GM08714 (cell line): ENCODE measurements around the gene TMEM181.
"Not testable (repeated sequence)": the region's sequence is repeated elsewhere in the genome, so short reads cannot be mapped to it uniquely, and the experiment has no call there.

ENCODE experiments used
- H3K4me3 ChIP-seq: fragments of 200-500 bp; sonication (Bioruptor generic); 2 replicates; pipeline ENCODE4 v1.5.1; 2014; ENCODE audit warnings: mild to moderate bottlenecking, low read length, inconsistent platforms
- ZNF274 ChIP-seq: IDR thresholded peaks from 2 replicates; pipeline ENCODE4 v1.6.1; 2012; ENCODE audit warnings: mild to moderate bottlenecking, low read depth, low read length

The TMEM181 gene

GRCh38 chr6:158663625-158664165 is 103.8 kb downstream of the TMEM181 start:
- H3K4me3 ChIP-seq, result no peak overlapping the region
- no peak for TF ChIP-seq ZNF274

- H3K4me3 ChIP-seq, result no peak overlapping the region
- TF ChIP-seq ZNF274, result no peak
Observed at GRCh38 chr6:158665332-158665731, 105.4 kb downstream of the TMEM181 start.

DNA sequence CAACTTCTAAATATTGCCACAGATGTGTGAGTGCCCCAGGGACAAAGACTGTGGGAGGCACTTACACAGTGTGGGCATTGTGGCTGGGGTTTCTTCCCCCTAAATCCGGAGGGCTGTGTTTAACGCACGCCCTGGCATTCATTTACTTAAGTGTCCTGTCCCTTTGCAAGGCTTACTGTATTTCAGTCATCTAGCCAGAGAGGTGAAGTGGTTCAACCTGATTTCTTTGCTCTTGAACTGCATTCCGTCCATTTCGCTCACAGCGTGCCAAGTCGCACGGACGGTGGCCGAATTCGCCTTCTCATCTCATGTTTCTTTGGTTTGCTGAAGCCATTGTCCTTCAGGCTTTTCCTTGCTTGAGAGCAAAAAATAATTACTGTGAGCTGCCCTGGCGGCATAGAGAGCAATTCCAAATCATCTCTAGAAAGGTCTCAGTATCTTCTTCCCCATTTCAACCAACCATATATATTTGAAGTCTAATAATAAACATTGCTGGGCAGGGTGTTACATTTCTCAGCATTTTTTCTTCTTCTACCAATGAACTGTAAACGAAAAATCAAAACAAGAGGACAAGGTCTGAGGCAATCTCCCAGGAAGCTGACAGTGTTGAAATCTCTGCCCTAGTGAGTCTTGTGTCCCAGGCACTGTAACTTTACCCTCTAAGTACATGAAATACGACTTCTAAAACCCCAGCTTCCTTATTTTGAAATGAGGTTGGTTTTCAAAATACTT is 106.9 kb downstream of the TMEM181 start:
- no peak overlapping the region for H3K4me3 ChIP-seq

DNA sequence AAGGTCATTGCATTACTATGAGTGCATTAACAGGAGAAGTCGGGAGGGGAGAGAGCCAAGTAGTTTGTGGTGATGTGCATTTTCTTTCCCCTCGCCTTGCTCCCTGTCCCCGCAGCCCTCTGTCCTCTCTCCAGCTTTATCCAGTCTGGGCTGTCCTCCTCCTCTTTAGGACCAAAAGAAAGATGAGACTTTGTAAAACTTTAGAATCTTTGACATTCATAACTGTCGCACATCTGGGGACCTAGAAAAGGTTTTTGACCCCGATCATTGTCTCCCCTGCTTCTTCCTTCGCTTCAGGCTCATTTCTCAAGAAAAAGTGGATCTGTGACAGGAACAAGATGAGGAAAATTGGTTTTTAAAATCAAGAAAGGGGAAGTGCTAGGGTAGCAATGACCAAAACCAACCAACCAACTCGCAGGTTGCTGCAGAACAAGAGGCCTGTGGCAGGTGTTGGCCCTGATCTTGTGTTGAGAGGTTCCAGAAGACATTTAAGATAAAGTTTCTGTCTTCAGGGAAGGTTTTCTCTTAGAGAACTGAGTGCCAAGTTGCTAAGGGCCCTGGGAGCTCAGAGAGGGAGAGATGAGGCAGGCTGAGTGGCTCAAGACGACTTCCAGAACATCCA is 107.6 kb downstream of the TMEM181 start:
- TF ChIP-seq ZNF274, result no peak

More for the DNA sequence above, 106.9 kb downstream of the TMEM181 start:
- TF ChIP-seq ZNF274, result no peak

GRCh38 chr6:158668707-158669103 is 108.8 kb downstream of the TMEM181 start:
- no peak for TF ChIP-seq ZNF274
- no peak overlapping the region for H3K4me3 ChIP-seq

More for the DNA sequence above, 107.6 kb downstream of the TMEM181 start:
- H3K4me3 ChIP-seq, result no peak overlapping the region

DNA sequence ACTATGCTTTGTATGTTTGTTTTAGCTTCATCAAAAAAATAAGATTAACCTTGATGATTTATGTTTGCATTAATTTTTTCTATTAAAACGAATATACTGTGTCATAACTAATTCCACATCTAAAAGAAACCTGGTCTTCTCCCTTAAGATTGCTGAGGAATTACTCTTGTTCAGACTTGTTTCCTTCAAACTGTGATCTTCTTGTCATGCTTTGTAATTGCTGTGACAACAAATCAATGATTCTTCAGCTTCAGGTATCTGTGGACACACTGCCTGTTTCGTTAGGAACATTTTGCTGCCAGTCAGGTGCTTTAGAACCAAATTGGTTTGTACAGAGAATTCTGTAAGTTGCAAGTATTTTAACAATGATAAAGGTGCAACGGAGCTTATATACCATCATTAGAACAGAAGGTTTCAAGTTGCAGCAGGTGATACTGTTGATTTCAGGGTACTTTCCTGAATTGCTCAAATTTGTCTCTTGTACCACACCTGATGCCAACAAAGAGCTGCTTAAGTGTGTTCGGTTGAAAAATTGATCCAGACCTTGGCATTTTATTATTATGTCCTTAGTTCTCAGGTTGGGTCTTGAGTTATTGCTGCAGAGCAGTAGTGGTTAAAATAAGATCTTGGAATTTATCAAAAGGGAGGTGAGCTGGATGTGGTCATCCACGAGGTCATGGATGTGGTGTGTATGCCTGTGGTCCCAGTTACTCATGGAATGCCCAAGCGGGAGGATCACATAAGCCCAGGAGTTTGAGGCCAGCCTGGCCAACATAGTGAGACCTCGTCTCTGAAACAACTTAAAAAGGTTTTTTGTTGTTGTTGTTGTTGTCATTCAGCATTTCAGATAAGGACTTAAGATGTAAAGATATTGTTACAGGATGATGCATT is 109.5 kb downstream of the TMEM181 start:
- TF ChIP-seq ZNF274, result no peak
- H3K4me3 ChIP-seq, result no peak overlapping the region

DNA sequence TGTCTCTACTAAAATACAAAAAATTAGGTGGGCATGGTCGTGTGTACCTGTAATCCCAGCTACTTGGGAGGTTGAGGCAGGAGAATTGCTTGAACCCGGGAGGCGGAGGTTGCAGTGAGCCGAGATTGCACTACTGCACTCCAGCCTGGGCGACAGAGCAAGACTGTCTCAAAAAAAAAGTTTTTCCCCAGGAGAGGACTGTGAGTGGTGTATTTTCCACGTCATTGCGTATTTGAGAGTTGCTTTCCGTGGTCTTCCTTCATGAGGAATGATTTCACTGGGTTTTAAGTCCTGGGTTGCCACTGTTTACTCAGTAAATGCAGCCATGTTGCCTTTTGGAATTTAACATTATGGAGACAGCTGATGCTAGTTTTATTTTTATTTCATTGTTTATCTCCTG is 112.2 kb downstream of the TMEM181 start:
- H3K4me3 ChIP-seq, result not testable (repeated sequence)

DNA sequence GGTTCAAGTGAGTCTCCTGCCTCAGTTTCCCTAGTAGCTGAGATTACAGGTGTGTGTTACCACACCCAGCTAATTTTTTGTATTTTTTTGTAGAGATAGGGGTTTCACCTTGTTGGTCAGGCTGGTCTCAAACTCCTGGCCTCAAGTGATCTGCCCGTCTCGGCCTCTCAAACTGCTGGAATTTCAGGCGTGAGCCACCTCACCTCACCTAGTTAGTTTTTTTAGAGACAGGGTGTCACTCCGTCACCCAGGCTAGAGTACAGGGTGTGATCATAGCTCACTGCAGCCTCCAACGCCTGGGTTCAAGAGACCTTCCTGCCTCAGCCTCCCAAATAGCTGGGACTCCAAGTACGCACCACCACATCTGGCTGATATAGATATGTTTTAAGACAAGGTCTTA is 112.8 kb downstream of the TMEM181 start:
- no peak overlapping the region for H3K4me3 ChIP-seq
- no peak for TF ChIP-seq ZNF274

DNA sequence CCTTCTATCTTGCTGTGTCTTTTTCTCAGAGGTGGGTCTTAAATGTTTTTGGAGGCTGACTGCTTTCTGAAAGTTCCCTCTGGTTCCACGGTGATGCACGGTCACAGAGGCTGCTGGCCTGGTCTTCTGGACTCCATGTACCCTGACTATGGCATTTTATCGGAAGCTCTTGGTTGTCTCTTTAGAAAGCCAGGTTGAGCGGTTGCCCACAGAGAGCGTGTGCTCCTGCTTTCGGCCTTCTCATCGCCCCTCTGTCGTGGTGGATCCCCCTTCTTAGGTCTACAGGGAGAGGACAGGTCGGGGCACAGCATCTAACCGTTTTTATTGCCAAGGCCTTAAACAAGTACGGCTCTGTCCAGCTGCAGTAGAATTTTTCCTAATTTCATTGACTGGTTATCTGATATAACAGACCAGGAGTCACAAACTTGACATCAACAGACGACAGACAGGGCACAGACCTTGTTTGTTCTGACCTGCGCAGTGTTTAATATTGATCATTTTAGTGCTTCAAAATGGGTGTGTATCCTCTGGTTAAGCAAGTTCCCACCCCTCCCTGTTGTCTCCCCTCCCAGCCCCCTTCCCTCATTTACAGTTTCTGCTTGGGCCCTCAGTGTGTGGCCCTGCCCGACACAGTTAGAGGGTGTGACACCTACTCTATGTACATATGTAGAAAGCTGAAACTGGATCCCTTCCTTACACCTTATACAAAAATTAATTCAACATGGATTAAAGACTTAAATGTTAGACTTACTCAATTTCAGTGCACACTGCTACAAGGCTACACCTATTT is 114.6 kb downstream of the TMEM181 start:
- no peak for TF ChIP-seq ZNF274
- H3K4me3 ChIP-seq, result no peak overlapping the region

DNA sequence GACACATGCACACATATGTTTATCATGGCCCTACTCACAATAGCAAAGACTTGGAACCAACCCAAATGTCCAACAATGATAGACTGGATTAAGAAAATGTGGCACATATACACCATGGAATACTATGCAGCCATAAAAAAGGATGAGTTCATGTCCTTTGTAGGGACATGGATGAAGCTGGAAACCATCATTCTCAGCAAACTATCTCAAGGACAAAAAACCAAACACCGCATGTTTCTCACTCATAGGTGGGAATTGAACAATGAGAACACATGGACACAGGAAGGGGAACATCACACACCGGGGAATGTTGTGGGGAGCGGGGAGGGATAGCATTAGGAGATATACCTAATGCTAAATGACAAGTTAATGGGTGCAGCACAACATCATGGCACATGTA is 117.2 kb downstream of the TMEM181 start:
- not testable (repeated sequence) for H3K4me3 ChIP-seq

- no peak for TF ChIP-seq ZNF274
- no peak overlapping the region for H3K4me3 ChIP-seq
Observed at GRCh38 chr6:158677906-158678578, 118.2 kb downstream of the TMEM181 start.

DNA sequence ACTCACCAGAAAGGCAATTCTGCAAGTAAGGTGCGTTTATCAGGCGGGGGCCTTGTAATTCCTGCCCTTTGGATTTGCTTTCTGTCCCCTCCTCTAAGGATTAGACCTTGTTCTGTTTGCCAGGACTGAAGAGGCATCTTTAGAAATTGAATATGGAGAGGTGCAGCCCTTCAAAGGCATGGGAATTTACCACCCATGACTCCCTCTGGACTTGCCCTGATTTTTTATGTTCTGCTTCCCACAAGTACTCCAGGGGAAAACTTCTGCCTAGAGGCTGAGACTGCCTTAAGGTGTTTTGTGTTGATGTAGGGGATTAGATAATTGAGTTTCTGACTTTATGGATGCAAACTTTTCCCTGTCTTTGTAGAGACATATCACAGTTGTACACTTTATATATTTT is 120.1 kb downstream of the TMEM181 start:
- H3K4me3 ChIP-seq, result no peak overlapping the region
- TF ChIP-seq ZNF274, result no peak

DNA sequence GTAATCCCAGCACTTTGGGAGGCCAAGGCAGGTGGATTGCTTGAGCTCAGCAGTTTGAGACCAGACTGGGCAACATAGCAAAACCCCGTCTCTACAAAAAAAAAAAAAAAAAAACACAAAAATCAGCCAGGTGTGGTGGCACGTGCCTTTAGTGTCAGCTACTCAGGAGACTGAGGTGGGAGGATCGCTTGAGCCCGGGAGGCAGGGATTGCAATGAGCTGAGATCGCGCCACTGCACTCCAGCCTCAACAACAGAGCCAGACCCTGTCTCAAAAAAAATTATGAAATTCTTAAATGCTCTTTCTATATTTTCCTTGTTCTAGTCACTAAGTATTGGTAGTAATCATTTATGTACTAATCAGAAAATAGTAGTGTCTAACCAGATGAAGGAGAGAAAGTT is 120.6 kb downstream of the TMEM181 start:
- no peak overlapping the region for H3K4me3 ChIP-seq
- TF ChIP-seq ZNF274, result no peak
